A549 (cell line): ENCODE measurements around the gene KAT6B. TPM values are rescaled to one million over a fixed set of nuclear protein-coding genes. Genes with fewer than 3 reads are reported as not detected.

Source experiments
- ATAC-seq, 2 experiments: fragments of 200-7000 bp in 1 of 2; fragments of >200 bp in 1 of 2; cut with Nextera tagmentation in 1 of 2; cut with Tn5 transposase in 1 of 2; 3 replicates each; pipeline versions ENCODE4 v1.8.0 to v1.9.1; 2018 to 2020; ENCODE audit warnings: mild to moderate bottlenecking in 1 of 2, moderate library complexity in 1 of 2
- CTCF ChIA-PET: fragments of 300-600 bp; sonication (Branson Sonifier 250); formaldehyde crosslinking; extraction: SDS; loops from one replicate; lab custom pipeline; 2021; ENCODE audit warnings: antibody characterized with exemption, inconsistent platforms; lab: Yijun Ruan, JAX
- POLR2A ChIA-PET: fragments of 350-600 bp; formaldehyde crosslinking; extraction: SDS; loops from one replicate; lab custom pipeline; 2021; ENCODE audit warnings: antibody characterized with exemption, inconsistent platforms; lab: Yijun Ruan, JAX
- DNase-seq, 2 experiments: peaks; one replicate each; pipeline versions ENCODE4 v3.0.0 to v3.0.0-alpha.2; 2011 to 2016; ENCODE audit warnings: low read depth in 1 of 2, low spot score in 1 of 2
- FAIRE-seq: peaks from 2 replicates; lab custom pipeline; 2011; peaks lifted over from hg19 to GRCh38; lab: Jason Lieb, UNC
- H3K27ac ChIP-seq, 2 experiments: fragments of >200 bp; sonication (Bioruptor Twin); formaldehyde crosslinking; 3 replicates each; pipeline ENCODE4 v1.5.1; 2016 to 2017
- H3K4me1 ChIP-seq: fragments of >200 bp; sonication (Bioruptor Twin); formaldehyde crosslinking; 3 replicates; pipeline ENCODE4 v1.6.1; 2016
- H3K4me2 ChIP-seq: fragments of >200 bp; sonication (Bioruptor Twin); formaldehyde crosslinking; 3 replicates; pipeline ENCODE4 v1.6.1; 2016
- H3K4me3 ChIP-seq: fragments of >200 bp; sonication (Bioruptor Twin); formaldehyde crosslinking; 3 replicates; pipeline ENCODE4 v1.5.1; 2016
- H3K9me3 ChIP-seq: fragments of >200 bp; sonication (Bioruptor Twin); formaldehyde crosslinking; 3 replicates; pipeline ENCODE4 v1.6.1; 2016
- EHF ChIP-seq: fragments of 250-450 bp; sonication (Bioruptor Pico); IDR thresholded peaks from 2 replicates; pipeline ENCODE4 v1.5.0; 2020; ENCODE audit warnings: mild to moderate bottlenecking
- EHMT2 ChIP-seq: fragments of 200-600 bp; sonication (generic); IDR thresholded peaks from 2 replicates; pipeline ENCODE4 v1.6.1; 2016; ENCODE audit warnings: antibody characterized with exemption, low read depth, mild to moderate bottlenecking, moderate library complexity
- EP300 ChIP-seq, 2 experiments: fragments of >200 bp; sonication (Bioruptor Twin); formaldehyde crosslinking; IDR thresholded peaks; 2 replicates in 1 of 2; 3 replicates in 1 of 2; pipeline ENCODE4 v1.6.1; 2016 to 2017
- GATA3 ChIP-seq: IDR thresholded peaks from 2 replicates; pipeline ENCODE4 v1.6.1; 2012; ENCODE audit warnings: borderline replicate concordance
- HDAC2 ChIP-seq: fragments of 200-600 bp; sonication (generic); IDR thresholded peaks from 2 replicates; pipeline ENCODE4 v1.6.1; 2016
- HEYL ChIP-seq: fragments of 250-450 bp; sonication (Bioruptor Pico); IDR thresholded peaks from 2 replicates; pipeline ENCODE4 v1.8.0; 2021; ENCODE audit warnings: mild to moderate bottlenecking, moderate library complexity
- HOXA7 ChIP-seq: fragments of 250-450 bp; sonication (Bioruptor Pico); IDR thresholded peaks from 2 replicates; pipeline ENCODE4 v1.5.0; 2020; ENCODE audit warnings: mild to moderate bottlenecking, moderate library complexity
- HOXB13 ChIP-seq: fragments of 250-450 bp; sonication (Bioruptor Pico); IDR thresholded peaks from 2 replicates; pipeline ENCODE4 v1.5.0; 2020; ENCODE audit warnings: low read depth, mild to moderate bottlenecking, moderate library complexity
- JUNB ChIP-seq: fragments of >200 bp; sonication (Bioruptor Twin); formaldehyde crosslinking; IDR thresholded peaks from 2 replicates; pipeline ENCODE4 v1.6.1; 2016
- KDM5A ChIP-seq: fragments of 200-600 bp; sonication (generic); IDR thresholded peaks from 2 replicates; pipeline ENCODE4 v1.6.1; 2016; ENCODE audit warnings: antibody characterized with exemption, mild to moderate bottlenecking
- MAFK ChIP-seq: fragments of 450-650 bp; IDR thresholded peaks from 2 replicates; pipeline ENCODE4 v1.6.1; 2014; ENCODE audit not compliant: partially characterized antibody
- MAZ ChIP-seq: fragments of 150-350 bp; IDR thresholded peaks from 2 replicates; pipeline ENCODE4 v1.6.1; 2014; ENCODE audit warnings: antibody characterized with exemption, low read depth, low read length, borderline replicate concordance
- NFE2L2 ChIP-seq: fragments of 150-350 bp; conservative IDR thresholded peaks from 2 replicates; pipeline ENCODE4 v1.6.1; 2014; ENCODE audit warnings: low read length
- PHF8 ChIP-seq: fragments of 200-600 bp; sonication (generic); IDR thresholded peaks from 2 replicates; pipeline ENCODE4 v1.6.1; 2016; ENCODE audit warnings: low read depth, mild to moderate bottlenecking, antibody characterized with exemption, moderate library complexity, borderline replicate concordance
- RFX5 ChIP-seq: fragments of 450-650 bp; IDR thresholded peaks from 2 replicates; pipeline ENCODE4 v1.7.1; 2014; ENCODE audit warnings: antibody characterized with exemption, mild to moderate bottlenecking, moderate library complexity
- RNF2 ChIP-seq: fragments of 200-600 bp; sonication (generic); IDR thresholded peaks from 2 replicates; pipeline ENCODE4 v1.6.1; 2016; ENCODE audit warnings: low read depth, mild to moderate bottlenecking, antibody characterized with exemption, moderate library complexity, borderline replicate concordance
- SMC3 ChIP-seq: fragments of >200 bp; sonication (Bioruptor Twin); formaldehyde crosslinking; IDR thresholded peaks from 3 replicates; pipeline ENCODE4 v1.6.1; 2018; ENCODE audit warnings: inconsistent platforms
- ZFP36 ChIP-seq: fragments of 450-650 bp; IDR thresholded peaks from 2 replicates; pipeline ENCODE4 v1.6.1; 2014; ENCODE audit warnings: borderline replicate concordance; ENCODE audit not compliant: partially characterized antibody
- ZNF302 ChIP-seq: fragments of 250-450 bp; sonication (Bioruptor Pico); IDR thresholded peaks from 2 replicates; pipeline ENCODE4 v1.9.0; 2021; ENCODE audit warnings: inconsistent platforms, mild to moderate bottlenecking, moderate library complexity
- ZSCAN20 ChIP-seq: fragments of 250-450 bp; sonication (Bioruptor Pico); IDR thresholded peaks from 2 replicates; pipeline ENCODE4 v1.8.0; 2022; ENCODE audit warnings: mild to moderate bottlenecking, moderate library complexity
- WGBS: methylation state at CpG from one replicate; pipeline ENCODE4 v1.1.6; 2017; ENCODE audit errors: missing lambda C conversion rate; 5-methylcytosine and 5-hydroxymethylcytosine counted together
- polyA plus RNA-seq, 4 experiments: library from polyadenylated mRNA; depleted of rRNA in 3 of 4; stranded (reverse); fragments of >200 nt; fragmentation: RNase III in 1 of 4; extraction: RNeasy Plus Mini Kit Qiagen cat#74134 plus additional on column Dnase treatment in 1 of 4; gene quantifications; 2 replicates in 3 of 4; 3 replicates in 1 of 4; pipeline ENCODE4 v1.2.3, GENCODE V29; 2011 to 2017
- TF ChIP-seq, protein P1 (sequence below): fragments of >200 bp; sonication (Bioruptor Twin); formaldehyde crosslinking; IDR thresholded peaks from 2 replicates; pipeline ENCODE4 v1.6.1; 2016
- TF ChIP-seq, protein P2 (sequence below): fragments of 150-350 bp; IDR thresholded peaks from 2 replicates; pipeline ENCODE4 v1.6.1; 2014; ENCODE audit warnings: low read depth, mild to moderate bottlenecking, low read length
- TF ChIP-seq, protein P3 (sequence below): fragments of >200 bp; sonication (Bioruptor Twin); formaldehyde crosslinking; IDR thresholded peaks from 3 replicates; pipeline ENCODE4 v1.6.1; 2016
- TF ChIP-seq, protein P4 (sequence below): fragments of 200-600 bp; sonication (generic); IDR thresholded peaks from 2 replicates; pipeline ENCODE4 v1.6.1; 2016; ENCODE audit warnings: antibody characterized with exemption, mild to moderate bottlenecking, moderate library complexity
- TF ChIP-seq, protein P5 (sequence below): fragments of 250-450 bp; sonication (Bioruptor Pico); IDR thresholded peaks from 2 replicates; pipeline ENCODE4 v1.5.0; 2021; ENCODE audit warnings: mild to moderate bottlenecking, moderate library complexity, borderline replicate concordance
- TF ChIP-seq, protein P6 (sequence below): fragments of 450-650 bp; IDR thresholded peaks from 2 replicates; pipeline ENCODE4 v1.6.1; 2014; ENCODE audit warnings: antibody characterized with exemption

Gene KAT6B
- polyA plus RNA-seq, 2 of the 4 experiments (the other 2 are of a cell fraction): 5.6 to 5.7 TPM

DNA sequence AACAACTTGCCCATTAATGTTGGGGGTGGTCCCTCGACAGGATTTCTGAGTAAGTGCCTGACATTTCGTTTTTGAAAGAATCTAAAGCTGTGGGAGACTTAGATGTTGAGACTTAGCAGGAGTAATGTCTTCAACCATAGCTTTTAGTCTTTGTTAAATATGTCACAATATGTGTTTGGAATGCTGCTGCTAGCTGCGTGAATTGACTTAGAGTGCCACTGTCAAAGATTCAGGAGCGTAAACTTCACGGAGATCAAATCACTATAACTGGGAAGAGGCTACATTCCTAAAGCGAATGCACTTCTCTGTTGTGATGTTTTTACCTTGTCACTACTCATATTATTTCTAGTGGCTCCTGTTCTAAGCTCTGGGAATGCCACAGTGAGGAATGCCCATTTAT lies 193.8 kb downstream of the KAT6B start:
- FAIRE-seq: no peak
- TF ChIP-seq HOXB13 (no peak), SMC3 (no peak), MAFK (no peak), EP300 (IDR thresholded peaks at IDR 0.05) (no peak), EHF (CRISPR knock-in tag) (no peak), RFX5 (no peak), HEYL (no peak), JUNB (no peak), ZFP36 (no peak), RNF2 (no peak)
- TF ChIP-seq, protein P1, sequence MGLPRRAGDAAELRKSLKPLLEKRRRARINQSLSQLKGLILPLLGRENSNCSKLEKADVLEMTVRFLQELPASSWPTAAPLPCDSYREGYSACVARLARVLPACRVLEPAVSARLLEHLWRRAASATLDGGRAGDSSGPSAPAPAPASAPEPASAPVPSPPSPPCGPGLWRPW: no peak
- TF ChIP-seq, protein P2, sequence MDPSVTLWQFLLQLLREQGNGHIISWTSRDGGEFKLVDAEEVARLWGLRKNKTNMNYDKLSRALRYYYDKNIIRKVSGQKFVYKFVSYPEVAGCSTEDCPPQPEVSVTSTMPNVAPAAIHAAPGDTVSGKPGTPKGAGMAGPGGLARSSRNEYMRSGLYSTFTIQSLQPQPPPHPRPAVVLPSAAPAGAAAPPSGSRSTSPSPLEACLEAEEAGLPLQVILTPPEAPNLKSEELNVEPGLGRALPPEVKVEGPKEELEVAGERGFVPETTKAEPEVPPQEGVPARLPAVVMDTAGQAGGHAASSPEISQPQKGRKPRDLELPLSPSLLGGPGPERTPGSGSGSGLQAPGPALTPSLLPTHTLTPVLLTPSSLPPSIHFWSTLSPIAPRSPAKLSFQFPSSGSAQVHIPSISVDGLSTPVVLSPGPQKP: no peak
- TF ChIP-seq, protein P3, sequence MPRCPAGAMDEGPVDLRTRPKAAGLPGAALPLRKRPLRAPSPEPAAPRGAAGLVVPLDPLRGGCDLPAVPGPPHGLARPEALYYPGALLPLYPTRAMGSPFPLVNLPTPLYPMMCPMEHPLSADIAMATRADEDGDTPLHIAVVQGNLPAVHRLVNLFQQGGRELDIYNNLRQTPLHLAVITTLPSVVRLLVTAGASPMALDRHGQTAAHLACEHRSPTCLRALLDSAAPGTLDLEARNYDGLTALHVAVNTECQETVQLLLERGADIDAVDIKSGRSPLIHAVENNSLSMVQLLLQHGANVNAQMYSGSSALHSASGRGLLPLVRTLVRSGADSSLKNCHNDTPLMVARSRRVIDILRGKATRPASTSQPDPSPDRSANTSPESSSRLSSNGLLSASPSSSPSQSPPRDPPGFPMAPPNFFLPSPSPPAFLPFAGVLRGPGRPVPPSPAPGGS: no peak
- H3K9me3 ChIP-seq: no peaks in the 10 kb centered on the region
- POLR2A ChIA-PET: no interaction called here
- DNase-seq: no peak
- CTCF ChIA-PET: interaction anchor here (0.7 to 2.8 kb wide), 14 partner anchors 10 to 777 kb away, joined by 3 to 21 read pairs (median 4); partner anchors contain the start of gene COMTD1
- 69% methylated on average over 6 of the region's 6 CpGs for whole genome bisulfite sequencing
- peaks cover 6% of the 10 kb centered on the region; the same call in 1 of the 3 replicates for H3K4me1 ChIP-seq
- H3K27ac ChIP-seq: no peak overlapping the region
- H3K4me3 ChIP-seq: no peak overlapping the region
- no peak overlapping the region for H3K4me2 ChIP-seq
- ATAC-seq: no peak

DNA sequence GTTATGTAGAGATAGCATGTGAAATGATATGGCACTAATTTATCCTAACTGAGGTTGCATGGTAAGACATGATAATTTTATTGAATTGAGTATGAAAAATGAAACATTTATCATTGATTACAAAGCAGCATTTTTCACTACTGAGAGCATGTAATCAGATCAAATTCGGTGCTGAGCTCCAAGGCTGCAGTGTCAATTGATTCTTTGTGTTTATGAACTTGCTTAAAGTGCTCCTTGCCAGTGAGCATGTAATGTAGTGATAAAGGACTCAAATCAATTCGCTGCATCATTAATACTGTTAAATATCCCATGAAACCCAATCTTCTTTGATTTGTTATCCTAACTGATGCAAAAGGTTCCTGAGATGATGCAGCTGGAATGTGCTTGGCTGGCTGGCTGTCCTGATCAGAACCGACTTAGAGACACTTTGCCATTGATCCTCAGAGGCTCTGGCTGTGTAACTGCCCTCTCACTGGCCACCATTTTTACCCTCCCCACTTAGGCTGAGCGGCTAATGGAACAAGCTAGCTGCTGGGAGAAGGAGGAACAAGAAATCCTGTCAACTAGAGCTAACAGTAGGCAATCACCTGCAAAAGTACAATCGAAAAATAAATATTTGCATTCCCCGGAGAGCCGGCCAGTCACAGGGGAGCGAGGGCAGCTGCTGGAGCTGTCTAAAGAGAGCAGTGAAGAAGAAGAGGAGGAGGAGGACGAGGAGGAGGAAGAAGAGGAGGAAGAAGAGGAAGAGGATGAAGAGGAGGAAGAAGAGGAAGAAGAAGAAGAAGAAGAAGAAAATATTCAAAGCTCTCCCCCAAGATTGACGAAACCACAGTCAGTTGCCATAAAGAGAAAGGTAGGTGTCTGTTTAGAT lies 195.2 kb downstream of the KAT6B start:
- no peak for DNase-seq
- H3K4me2 ChIP-seq: no peak overlapping the region
- TF ChIP-seq EHF (CRISPR knock-in tag): no peak
- TF ChIP-seq KDM5A: no peak
- no peak for TF ChIP-seq HDAC2
- TF ChIP-seq, protein P4, sequence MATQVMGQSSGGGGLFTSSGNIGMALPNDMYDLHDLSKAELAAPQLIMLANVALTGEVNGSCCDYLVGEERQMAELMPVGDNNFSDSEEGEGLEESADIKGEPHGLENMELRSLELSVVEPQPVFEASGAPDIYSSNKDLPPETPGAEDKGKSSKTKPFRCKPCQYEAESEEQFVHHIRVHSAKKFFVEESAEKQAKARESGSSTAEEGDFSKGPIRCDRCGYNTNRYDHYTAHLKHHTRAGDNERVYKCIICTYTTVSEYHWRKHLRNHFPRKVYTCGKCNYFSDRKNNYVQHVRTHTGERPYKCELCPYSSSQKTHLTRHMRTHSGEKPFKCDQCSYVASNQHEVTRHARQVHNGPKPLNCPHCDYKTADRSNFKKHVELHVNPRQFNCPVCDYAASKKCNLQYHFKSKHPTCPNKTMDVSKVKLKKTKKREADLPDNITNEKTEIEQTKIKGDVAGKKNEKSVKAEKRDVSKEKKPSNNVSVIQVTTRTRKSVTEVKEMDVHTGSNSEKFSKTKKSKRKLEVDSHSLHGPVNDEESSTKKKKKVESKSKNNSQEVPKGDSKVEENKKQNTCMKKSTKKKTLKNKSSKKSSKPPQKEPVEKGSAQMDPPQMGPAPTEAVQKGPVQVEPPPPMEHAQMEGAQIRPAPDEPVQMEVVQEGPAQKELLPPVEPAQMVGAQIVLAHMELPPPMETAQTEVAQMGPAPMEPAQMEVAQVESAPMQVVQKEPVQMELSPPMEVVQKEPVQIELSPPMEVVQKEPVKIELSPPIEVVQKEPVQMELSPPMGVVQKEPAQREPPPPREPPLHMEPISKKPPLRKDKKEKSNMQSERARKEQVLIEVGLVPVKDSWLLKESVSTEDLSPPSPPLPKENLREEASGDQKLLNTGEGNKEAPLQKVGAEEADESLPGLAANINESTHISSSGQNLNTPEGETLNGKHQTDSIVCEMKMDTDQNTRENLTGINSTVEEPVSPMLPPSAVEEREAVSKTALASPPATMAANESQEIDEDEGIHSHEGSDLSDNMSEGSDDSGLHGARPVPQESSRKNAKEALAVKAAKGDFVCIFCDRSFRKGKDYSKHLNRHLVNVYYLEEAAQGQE: no peak
- TF ChIP-seq, protein P5, sequence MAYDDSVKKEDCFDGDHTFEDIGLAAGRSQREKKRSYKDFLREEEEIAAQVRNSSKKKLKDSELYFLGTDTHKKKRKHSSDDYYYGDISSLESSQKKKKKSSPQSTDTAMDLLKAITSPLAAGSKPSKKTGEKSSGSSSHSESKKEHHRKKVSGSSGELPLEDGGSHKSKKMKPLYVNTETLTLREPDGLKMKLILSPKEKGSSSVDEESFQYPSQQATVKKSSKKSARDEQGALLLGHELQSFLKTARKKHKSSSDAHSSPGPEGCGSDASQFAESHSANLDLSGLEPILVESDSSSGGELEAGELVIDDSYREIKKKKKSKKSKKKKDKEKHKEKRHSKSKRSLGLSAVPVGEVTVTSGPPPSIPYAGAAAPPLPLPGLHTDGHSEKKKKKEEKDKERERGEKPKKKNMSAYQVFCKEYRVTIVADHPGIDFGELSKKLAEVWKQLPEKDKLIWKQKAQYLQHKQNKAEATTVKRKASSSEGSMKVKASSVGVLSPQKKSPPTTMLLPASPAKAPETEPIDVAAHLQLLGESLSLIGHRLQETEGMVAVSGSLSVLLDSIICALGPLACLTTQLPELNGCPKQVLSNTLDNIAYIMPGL (CRISPR knock-in tag): no peak
- TF ChIP-seq ZSCAN20 (CRISPR knock-in tag): no peak
- no peak for TF ChIP-seq MAZ
- no peak for TF ChIP-seq NFE2L2
- no peak for TF ChIP-seq JUNB
- no peak for TF ChIP-seq ZNF302 (CRISPR knock-in tag)
- TF ChIP-seq, protein P6, sequence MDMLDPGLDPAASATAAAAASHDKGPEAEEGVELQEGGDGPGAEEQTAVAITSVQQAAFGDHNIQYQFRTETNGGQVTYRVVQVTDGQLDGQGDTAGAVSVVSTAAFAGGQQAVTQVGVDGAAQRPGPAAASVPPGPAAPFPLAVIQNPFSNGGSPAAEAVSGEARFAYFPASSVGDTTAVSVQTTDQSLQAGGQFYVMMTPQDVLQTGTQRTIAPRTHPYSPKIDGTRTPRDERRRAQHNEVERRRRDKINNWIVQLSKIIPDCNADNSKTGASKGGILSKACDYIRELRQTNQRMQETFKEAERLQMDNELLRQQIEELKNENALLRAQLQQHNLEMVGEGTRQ: no peak
- TF ChIP-seq EHMT2: no peak
- no peak for TF ChIP-seq HOXA7 (CRISPR knock-in tag)
- TF ChIP-seq GATA3: no peak
- TF ChIP-seq HEYL: no peak
- TF ChIP-seq PHF8: no peak

More for the DNA sequence above, 195.2 kb downstream of the KAT6B start:
- WGBS: 55% methylated on average over 10 of the region's 10 CpGs
- H3K4me3 ChIP-seq: no peak overlapping the region
- FAIRE-seq: no peak
- POLR2A ChIA-PET: no interaction called here
- CTCF ChIA-PET: interaction anchor here (0.6 to 2.8 kb wide), 25 partner anchors 8 to 778 kb away, joined by 3 to 21 read pairs (median 4); partner anchors contain the start of gene COMTD1
- no peaks in the 10 kb centered on the region for H3K9me3 ChIP-seq
- 0 out of 6 replicates have a peak, but pooled peaks of 1 of the 2 experiments have one; percentile 29 for ATAC-seq
- peaks cover 6% of the 10 kb centered on the region; the same call in 1 of the 3 replicates for H3K4me1 ChIP-seq
- no peak overlapping the region for H3K27ac ChIP-seq
